ENCODE results near the gene HABP2.

HABP2 gene

DNA sequence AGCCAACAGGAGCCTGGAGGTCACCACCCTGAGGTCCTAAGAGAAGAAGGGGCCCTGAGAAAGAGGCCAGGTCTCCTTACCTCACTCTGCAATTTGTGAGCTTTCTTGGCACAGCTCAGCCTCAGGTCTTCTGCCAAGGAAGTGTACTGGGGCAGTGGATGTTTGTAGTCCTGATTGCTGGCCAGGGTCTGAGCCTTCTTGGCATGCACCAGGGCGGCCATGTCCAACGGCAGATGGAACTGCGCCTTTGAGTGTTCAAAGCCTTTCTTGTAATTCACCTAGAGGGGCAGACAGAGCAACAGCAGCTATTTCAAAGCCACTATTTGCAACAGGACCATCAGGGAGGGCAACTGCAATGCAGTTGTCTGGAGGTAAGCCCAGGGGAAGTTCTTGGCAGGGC, 59.3 kb downstream of the HABP2 start:
- Histone ChIP-seq H3K27me3 (no peaks in the 10 kb centered on the region), H3K9ac (no peak overlapping the region), H3K4me1 (peaks cover 13 to 25% (median 19%) of the 10 kb centered on the region in 10 experiments), H4K20me1 (no peaks in the 10 kb centered on the region), H3K36me3 (no peaks in the 10 kb centered on the region), H3K4me3 (no peak overlapping the region), H3K4me2 (no peak overlapping the region), H3K9me3 (replicated peaks in 1 of 11) (no peaks in the 10 kb centered on the region), H3K27ac (no peak overlapping the region)
- no peak for TF ChIP-seq Cebpa-rat (IDR thresholded peaks at IDR 0.05)

GRCh38 chr10:113613427-113613826, 60.6 kb downstream of the HABP2 start:
- H3K4me3 ChIP-seq, result no peak overlapping the region
- H3K9ac ChIP-seq, result no peak overlapping the region
- peaks cover 13 to 25% (median 19%) of the 10 kb centered on the region in 10 experiments for H3K4me1 ChIP-seq
- no peaks in the 10 kb centered on the region for H3K36me3 ChIP-seq
- H4K20me1 ChIP-seq, result no peaks in the 10 kb centered on the region
- H3K4me2 ChIP-seq, result no peak overlapping the region
- no peaks in the 10 kb centered on the region for H3K9me3 ChIP-seq (replicated peaks in 1 of 11)
- no peaks in the 10 kb centered on the region for H3K27me3 ChIP-seq
- no peak for TF ChIP-seq Cebpa-rat (IDR thresholded peaks at IDR 0.05)
- H3K27ac ChIP-seq, result no peak overlapping the region

- TF ChIP-seq Cebpa-rat (IDR thresholded peaks at IDR 0.05), result no peak
These were observed 61.3 kb downstream of the HABP2 start for GRCh38 chr10:113613977-113614690.

DNA sequence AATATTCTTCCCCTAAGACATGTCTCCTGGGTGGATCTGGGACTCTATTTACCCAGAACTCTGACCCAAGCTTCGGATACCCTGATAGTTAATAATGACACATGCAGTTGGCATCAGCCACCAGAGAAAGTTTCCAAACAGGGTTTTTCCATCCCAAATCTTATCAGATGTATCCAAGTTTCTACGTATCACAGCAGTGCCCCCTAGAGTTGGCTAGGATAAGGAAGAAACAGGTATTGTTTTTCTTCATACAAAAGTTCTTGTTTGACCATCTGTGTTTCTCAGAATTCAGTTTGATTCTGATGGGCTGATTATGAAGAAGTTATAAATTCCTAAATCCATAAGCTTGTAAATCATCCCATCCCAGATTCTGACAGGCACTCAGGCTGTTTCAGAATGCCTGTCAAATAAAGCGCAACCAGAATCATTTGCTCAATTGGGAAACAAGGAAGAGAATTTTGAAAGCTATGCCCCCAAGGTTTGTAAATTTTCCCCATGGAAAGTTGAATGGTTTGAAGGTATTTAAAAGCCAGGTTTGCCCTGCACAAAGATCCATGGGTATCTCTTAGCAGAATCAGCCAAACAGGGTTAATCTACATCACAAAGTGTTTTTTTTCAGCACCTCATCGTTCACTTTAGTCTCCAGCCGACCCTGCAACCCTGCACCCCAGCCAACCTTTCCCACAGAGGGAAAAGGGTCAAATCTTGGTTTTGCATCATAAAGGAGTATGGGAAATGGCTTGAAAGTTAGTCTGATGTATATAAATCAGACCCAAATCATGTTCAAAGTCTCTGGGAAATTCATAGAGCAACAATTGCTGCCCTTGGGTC, 63.6 kb downstream of the HABP2 start:
- no peak for TF ChIP-seq Cebpa-rat (IDR thresholded peaks at IDR 0.05)

More at GRCh38 chr10:113613977-113614690, 61.3 kb downstream of the HABP2 start:
- Histone ChIP-seq H3K4me1 (peaks cover 13 to 25% (median 19%) of the 10 kb centered on the region in 10 experiments), H3K4me2 (no peak overlapping the region), H4K20me1 (no peaks in the 10 kb centered on the region), H3K9ac (no peak overlapping the region), H3K27me3 (no peaks in the 10 kb centered on the region), H3K9me3 (replicated peaks in 1 of 11) (no peaks in the 10 kb centered on the region), H3K27ac (no peak overlapping the region), H3K36me3 (no peaks in the 10 kb centered on the region), H3K4me3 (no peak overlapping the region)

DNA sequence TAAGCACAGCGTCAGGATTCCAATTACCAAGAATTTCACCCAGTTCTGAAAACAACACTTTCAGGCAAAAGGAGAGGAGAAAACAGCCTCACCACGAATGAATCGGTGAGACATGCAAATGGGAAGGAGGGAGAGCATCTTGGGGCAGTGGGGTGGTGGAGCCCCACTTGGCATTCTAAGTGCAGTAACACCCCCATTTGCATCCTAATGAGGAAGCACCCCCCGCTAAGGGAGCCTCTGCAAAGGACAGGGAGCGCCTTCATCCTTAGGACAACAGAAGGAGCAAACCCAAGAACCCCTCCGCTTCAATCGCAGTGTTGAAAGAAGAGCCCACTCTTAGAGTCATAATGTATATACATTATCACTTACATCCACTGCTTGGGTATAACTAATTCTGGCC, 64.2 kb downstream of the HABP2 start:
- no peaks in the 10 kb centered on the region for H3K36me3 ChIP-seq
- no peaks in the 10 kb centered on the region for H3K4me1 ChIP-seq
- no peak overlapping the region for H3K4me2 ChIP-seq
- no peaks in the 10 kb centered on the region for H3K9me3 ChIP-seq (replicated peaks in 1 of 11)
- TF ChIP-seq Cebpa-rat (IDR thresholded peaks at IDR 0.05), result no peak
- no peak overlapping the region for H3K9ac ChIP-seq
- no peaks in the 10 kb centered on the region for H4K20me1 ChIP-seq
- H3K27ac ChIP-seq, result no peak overlapping the region
- H3K4me3 ChIP-seq, result no peak overlapping the region
- no peaks in the 10 kb centered on the region for H3K27me3 ChIP-seq

More for the DNA sequence above, 63.6 kb downstream of the HABP2 start:
- Histone ChIP-seq H3K27me3 (no peaks in the 10 kb centered on the region), H3K4me1 (peaks cover 0 to 5% (median 0%) of the 10 kb centered on the region in 10 experiments; a peak in 8 of 20 replicates), H3K9me3 (replicated peaks in 1 of 11) (no peaks in the 10 kb centered on the region), H3K4me3 (no peak overlapping the region), H4K20me1 (no peaks in the 10 kb centered on the region), H3K4me2 (no peak overlapping the region), H3K9ac (no peak overlapping the region), H3K27ac (no peak overlapping the region), H3K36me3 (no peaks in the 10 kb centered on the region)

DNA sequence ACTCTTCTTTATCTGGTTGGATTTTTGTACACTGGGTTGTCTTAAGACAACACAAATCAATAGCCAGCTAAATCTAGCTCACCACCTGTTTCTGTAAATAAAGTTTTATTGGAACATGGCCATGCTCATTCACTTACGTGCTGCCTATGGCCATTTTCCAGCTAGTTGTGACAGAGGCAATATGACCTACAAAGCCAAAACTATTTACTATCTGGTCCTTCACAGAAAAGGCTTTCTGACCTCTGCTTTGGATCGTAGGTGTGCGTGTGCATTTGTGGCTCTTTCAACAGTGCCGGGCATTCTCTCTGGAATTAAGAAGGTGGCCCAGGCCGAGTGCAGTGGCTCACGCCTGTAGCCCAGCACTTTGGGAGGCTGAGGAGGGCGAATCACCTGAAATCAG, 65.5 kb downstream of the HABP2 start:
- H3K4me3 ChIP-seq, result no peak overlapping the region
- H3K4me2 ChIP-seq, result no peak overlapping the region
- no peaks in the 10 kb centered on the region for H3K4me1 ChIP-seq
- no peak overlapping the region for H3K9ac ChIP-seq
- no peaks in the 10 kb centered on the region for H3K27me3 ChIP-seq
- no peaks in the 10 kb centered on the region for H4K20me1 ChIP-seq
- no peaks in the 10 kb centered on the region for H3K36me3 ChIP-seq
- no peaks in the 10 kb centered on the region for H3K9me3 ChIP-seq (replicated peaks in 1 of 11)
- TF ChIP-seq Cebpa-rat (IDR thresholded peaks at IDR 0.05), result no peak
- no peak overlapping the region for H3K27ac ChIP-seq

- Histone ChIP-seq H3K27ac (no peak overlapping the region), H3K36me3 (no peaks in the 10 kb centered on the region), H4K20me1 (no peaks in the 10 kb centered on the region), H3K27me3 (no peaks in the 10 kb centered on the region), H3K9me3 (replicated peaks in 1 of 11) (no peaks in the 10 kb centered on the region), H3K4me3 (no peak overlapping the region), H3K4me1 (no peaks in the 10 kb centered on the region), H3K9ac (no peak overlapping the region), H3K4me2 (no peak overlapping the region)
- no peak for TF ChIP-seq Cebpa-rat (IDR thresholded peaks at IDR 0.05)
These were observed 66.5 kb downstream of the HABP2 start for GRCh38 chr10:113619401-113619800.

GRCh38 chr10:113620511-113620910, 67.7 kb downstream of the HABP2 start:
- H3K4me2 ChIP-seq, result no peak overlapping the region
- no peaks in the 10 kb centered on the region for H3K9me3 ChIP-seq (replicated peaks in 1 of 11)
- no peaks in the 10 kb centered on the region for H3K4me1 ChIP-seq
- no peaks in the 10 kb centered on the region for H3K27me3 ChIP-seq
- no peaks in the 10 kb centered on the region for H3K36me3 ChIP-seq
- TF ChIP-seq Cebpa-rat (IDR thresholded peaks at IDR 0.05), result no peak
- H3K9ac ChIP-seq, result no peak overlapping the region
- no peak overlapping the region for H3K27ac ChIP-seq
- H4K20me1 ChIP-seq, result no peaks in the 10 kb centered on the region
- no peak overlapping the region for H3K4me3 ChIP-seq

GRCh38 chr10:113620936-113621335, 68.1 kb downstream of the HABP2 start:
- no peak overlapping the region for H3K4me2 ChIP-seq
- no peaks in the 10 kb centered on the region for H3K9me3 ChIP-seq (replicated peaks in 1 of 11)
- H3K9ac ChIP-seq, result no peak overlapping the region
- no peaks in the 10 kb centered on the region for H3K36me3 ChIP-seq
- H3K27me3 ChIP-seq, result no peaks in the 10 kb centered on the region
- H3K4me1 ChIP-seq, result no peaks in the 10 kb centered on the region
- H4K20me1 ChIP-seq, result no peaks in the 10 kb centered on the region
- H3K4me3 ChIP-seq, result no peak overlapping the region
- H3K27ac ChIP-seq, result no peak overlapping the region
- no peak for TF ChIP-seq Cebpa-rat (IDR thresholded peaks at IDR 0.05)

DNA sequence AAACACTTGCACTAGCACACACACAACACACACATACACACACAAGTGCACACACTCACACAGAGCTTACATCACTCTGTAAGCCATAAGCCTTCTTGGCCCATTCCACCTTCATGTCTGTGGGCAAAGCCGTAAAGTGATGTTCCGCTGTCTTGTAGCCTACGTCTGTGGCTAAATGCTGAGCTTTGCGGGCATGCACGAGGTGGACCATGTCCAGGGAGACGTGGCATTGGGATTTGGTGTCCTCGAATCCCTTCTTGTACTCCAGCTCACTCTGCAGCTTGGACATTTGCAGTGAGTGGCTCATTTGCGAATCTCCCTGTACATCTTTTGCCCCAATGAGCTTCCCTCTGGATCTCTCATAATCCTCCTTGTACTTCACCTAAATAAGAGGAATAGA, 68.9 kb downstream of the HABP2 start:
- H3K4me3 ChIP-seq, result no peak overlapping the region
- no peaks in the 10 kb centered on the region for H3K4me1 ChIP-seq
- H3K36me3 ChIP-seq, result no peaks in the 10 kb centered on the region
- H3K27me3 ChIP-seq, result no peaks in the 10 kb centered on the region
- H3K27ac ChIP-seq, result no peak overlapping the region
- no peak overlapping the region for H3K4me2 ChIP-seq
- no peak for TF ChIP-seq Cebpa-rat (IDR thresholded peaks at IDR 0.05)
- no peak overlapping the region for H3K9ac ChIP-seq
- H4K20me1 ChIP-seq, result no peaks in the 10 kb centered on the region
- H3K9me3 ChIP-seq (replicated peaks in 1 of 11), result no peaks in the 10 kb centered on the region

All from BLaER1 treated with 17β-estradiol and CSF1 and Interleukin-3, amounts not matched to agents 10 nM and 100 nM (cell line).